Stimulated activated naive CD4-positive, alpha-beta T cell (primary cell): ENCODE measurements around the gene DEPDC1.
"Not testable (repeated sequence)": the region's sequence is repeated elsewhere in the genome, so short reads cannot be mapped to it uniquely, and the experiment has no call there.

Experiments used
- DNase-seq, 6 experiments: peaks; one replicate each; lab custom pipeline; 2025; lab: John Stamatoyannopoulos, UW

The DEPDC1 gene

GRCh38 chr1:68476626-68477025, 20.3 kb downstream of the DEPDC1 start:
- DNase-seq, result not testable (repeated sequence)

GRCh38 chr1:68473060-68473459, 23.8 kb downstream of the DEPDC1 start:
- no peak for DNase-seq

- no peak for DNase-seq
Measured at GRCh38 chr1:68470388-68470970, 26.4 kb downstream of the DEPDC1 start.

- no peak for DNase-seq
Measured at GRCh38 chr1:68464891-68465290, 32.0 kb downstream of the DEPDC1 start.

GRCh38 chr1:68460935-68461334, 35.9 kb downstream of the DEPDC1 start:
- no peak for DNase-seq

- no peak for DNase-seq
Measured at GRCh38 chr1:68459796-68460195, 37.1 kb downstream of the DEPDC1 start.

- DNase-seq, result no peak
Measured at GRCh38 chr1:68459091-68459490, 37.8 kb downstream of the DEPDC1 start.

- no peak for DNase-seq
Measured at GRCh38 chr1:68456202-68456601, 40.7 kb downstream of the DEPDC1 start.

- DNase-seq, result no peak
Measured at GRCh38 chr1:68454534-68454933, 42.3 kb downstream of the DEPDC1 start.

- DNase-seq, result no peak
Measured at GRCh38 chr1:68453060-68453670, 43.7 kb downstream of the DEPDC1 start.

- no peak for DNase-seq
Measured at GRCh38 chr1:68449901-68450300, 47.0 kb downstream of the DEPDC1 start, which contains the start of gene RPE65. Gene RPE65, minus strand, starts transcription at chr1:68449954. Its CDS starts 49 bp downstream, at chr1:68449905.

GRCh38 chr1:68448365-68448764, 48.5 kb downstream of the DEPDC1 start:
- no peak for DNase-seq

GRCh38 chr1:68445709-68446108, 51.2 kb downstream of the DEPDC1 start:
- DNase-seq, result no peak

GRCh38 chr1:68442822-68443556, 53.9 kb downstream of the DEPDC1 start:
- no peak for DNase-seq

- no peak for DNase-seq
Measured at GRCh38 chr1:68442006-68442405, 54.9 kb downstream of the DEPDC1 start.

- no peak for DNase-seq
Measured at GRCh38 chr1:68438310-68438709, 58.6 kb downstream of the DEPDC1 start.

- DNase-seq, result no peak
Measured at GRCh38 chr1:68433395-68433794, 63.5 kb downstream of the DEPDC1 start.

- no peak for DNase-seq
Measured at GRCh38 chr1:68431076-68431475, 65.8 kb downstream of the DEPDC1 start.

GRCh38 chr1:68429233-68429808, 67.6 kb downstream of the DEPDC1 start:
- no peak for DNase-seq

- DNase-seq, result no peak
Measured at GRCh38 chr1:68426594-68426993, 70.3 kb downstream of the DEPDC1 start.
